Measurements from ENCODE around the gene FGFRL1. TPM values are rescaled to one million over a fixed set of nuclear protein-coding genes. Genes with fewer than 3 reads are reported as not detected.

The FGFRL1 gene
- total and polyA plus RNA-seq, 2 of the 13 experiments (the other 11 are each of a cell fraction or from before 2014, with no cell fraction given) = 19.1 to 30.6 TPM

DNA sequence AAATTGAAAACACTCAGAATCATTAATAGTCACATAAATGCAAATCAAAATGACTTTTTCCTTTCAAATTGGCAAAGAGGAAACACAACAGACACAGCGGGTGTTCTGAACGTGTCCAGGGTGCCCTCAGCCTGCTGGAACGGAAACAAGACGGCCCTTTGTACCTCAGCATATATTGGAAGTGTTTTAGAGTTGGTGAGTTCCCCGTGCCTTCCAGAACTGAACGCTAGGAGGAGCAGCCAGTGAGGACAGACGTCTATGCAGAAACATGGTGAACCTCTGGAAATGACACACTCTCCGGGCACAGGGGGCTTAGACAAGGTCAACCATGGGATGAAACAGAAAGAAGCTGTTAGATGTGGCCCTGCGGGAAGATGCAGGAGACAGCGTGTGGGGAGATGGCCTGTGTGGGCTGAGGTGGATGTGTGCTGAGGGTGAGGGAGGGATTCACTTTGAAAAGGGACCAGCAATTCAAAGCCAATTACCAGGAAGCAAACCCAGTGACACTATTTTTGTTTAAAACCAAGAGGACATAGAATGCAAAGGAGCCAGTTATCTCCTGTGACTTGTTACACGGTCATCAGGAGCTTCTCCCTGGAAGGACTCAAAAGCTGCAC, 61.5 kb downstream of the FGFRL1 start (continued):
- TF ChIP-seq, protein P1, sequence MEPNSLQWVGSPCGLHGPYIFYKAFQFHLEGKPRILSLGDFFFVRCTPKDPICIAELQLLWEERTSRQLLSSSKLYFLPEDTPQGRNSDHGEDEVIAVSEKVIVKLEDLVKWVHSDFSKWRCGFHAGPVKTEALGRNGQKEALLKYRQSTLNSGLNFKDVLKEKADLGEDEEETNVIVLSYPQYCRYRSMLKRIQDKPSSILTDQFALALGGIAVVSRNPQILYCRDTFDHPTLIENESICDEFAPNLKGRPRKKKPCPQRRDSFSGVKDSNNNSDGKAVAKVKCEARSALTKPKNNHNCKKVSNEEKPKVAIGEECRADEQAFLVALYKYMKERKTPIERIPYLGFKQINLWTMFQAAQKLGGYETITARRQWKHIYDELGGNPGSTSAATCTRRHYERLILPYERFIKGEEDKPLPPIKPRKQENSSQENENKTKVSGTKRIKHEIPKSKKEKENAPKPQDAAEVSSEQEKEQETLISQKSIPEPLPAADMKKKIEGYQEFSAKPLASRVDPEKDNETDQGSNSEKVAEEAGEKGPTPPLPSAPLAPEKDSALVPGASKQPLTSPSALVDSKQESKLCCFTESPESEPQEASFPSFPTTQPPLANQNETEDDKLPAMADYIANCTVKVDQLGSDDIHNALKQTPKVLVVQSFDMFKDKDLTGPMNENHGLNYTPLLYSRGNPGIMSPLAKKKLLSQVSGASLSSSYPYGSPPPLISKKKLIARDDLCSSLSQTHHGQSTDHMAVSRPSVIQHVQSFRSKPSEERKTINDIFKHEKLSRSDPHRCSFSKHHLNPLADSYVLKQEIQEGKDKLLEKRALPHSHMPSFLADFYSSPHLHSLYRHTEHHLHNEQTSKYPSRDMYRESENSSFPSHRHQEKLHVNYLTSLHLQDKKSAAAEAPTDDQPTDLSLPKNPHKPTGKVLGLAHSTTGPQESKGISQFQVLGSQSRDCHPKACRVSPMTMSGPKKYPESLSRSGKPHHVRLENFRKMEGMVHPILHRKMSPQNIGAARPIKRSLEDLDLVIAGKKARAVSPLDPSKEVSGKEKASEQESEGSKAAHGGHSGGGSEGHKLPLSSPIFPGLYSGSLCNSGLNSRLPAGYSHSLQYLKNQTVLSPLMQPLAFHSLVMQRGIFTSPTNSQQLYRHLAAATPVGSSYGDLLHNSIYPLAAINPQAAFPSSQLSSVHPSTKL (CRISPR knock-in tag; IDR thresholded peaks at IDR 0.05) = no peak
- TF ChIP-seq CBX2 (IDR thresholded peaks at IDR 0.05; ENCODE audit: low read depth, low read length) = no peak
- TF ChIP-seq CBX2 (CRISPR knock-in tag; IDR thresholded peaks at IDR 0.05; ENCODE audit: low read depth) = no peak
- 0 out of 2 replicates have a peak, but pooled peaks have one; percentile 11 for TF ChIP-seq MIXL1 (CRISPR knock-in tag; IDR thresholded peaks at IDR 0.05)
- TF ChIP-seq IKZF1 (IDR thresholded peaks at IDR 0.05) = no peak
- TF ChIP-seq CC2D1A (CRISPR knock-in tag; IDR thresholded peaks at IDR 0.05) = no peak
- no peak for TF ChIP-seq PCBP2 (optimal IDR thresholded peaks at IDR 0.05; ENCODE audit: low read depth, low read length, poor library complexity, severe bottlenecking)
- 0 out of 2 replicates have a peak, but pooled peaks have one; percentile 29 for TF ChIP-seq THAP11 (CRISPR knock-in tag; IDR thresholded peaks at IDR 0.05)
- peak; percentile 60 for TF ChIP-seq HNF4A (CRISPR knock-in tag; IDR thresholded peaks at IDR 0.05)
- TF ChIP-seq ATRX (CRISPR knock-in tag; IDR thresholded peaks at IDR 0.05; ENCODE audit: borderline replicate concordance) = no peak
- no peak for TF ChIP-seq SYNCRIP (IDR thresholded peaks at IDR 0.05; ENCODE audit: insufficient read depth, low read depth, low read length)
- TF ChIP-seq, protein P2, sequence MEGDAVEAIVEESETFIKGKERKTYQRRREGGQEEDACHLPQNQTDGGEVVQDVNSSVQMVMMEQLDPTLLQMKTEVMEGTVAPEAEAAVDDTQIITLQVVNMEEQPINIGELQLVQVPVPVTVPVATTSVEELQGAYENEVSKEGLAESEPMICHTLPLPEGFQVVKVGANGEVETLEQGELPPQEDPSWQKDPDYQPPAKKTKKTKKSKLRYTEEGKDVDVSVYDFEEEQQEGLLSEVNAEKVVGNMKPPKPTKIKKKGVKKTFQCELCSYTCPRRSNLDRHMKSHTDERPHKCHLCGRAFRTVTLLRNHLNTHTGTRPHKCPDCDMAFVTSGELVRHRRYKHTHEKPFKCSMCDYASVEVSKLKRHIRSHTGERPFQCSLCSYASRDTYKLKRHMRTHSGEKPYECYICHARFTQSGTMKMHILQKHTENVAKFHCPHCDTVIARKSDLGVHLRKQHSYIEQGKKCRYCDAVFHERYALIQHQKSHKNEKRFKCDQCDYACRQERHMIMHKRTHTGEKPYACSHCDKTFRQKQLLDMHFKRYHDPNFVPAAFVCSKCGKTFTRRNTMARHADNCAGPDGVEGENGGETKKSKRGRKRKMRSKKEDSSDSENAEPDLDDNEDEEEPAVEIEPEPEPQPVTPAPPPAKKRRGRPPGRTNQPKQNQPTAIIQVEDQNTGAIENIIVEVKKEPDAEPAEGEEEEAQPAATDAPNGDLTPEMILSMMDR (CRISPR knock-in tag; IDR thresholded peaks at IDR 0.05) = peak; percentile 85
- TF ChIP-seq REPIN1 (CRISPR knock-in tag; IDR thresholded peaks at IDR 0.05; ENCODE audit: borderline replicate concordance, low read depth) = no peak
- 0 out of 2 replicates have a peak, but pooled peaks have one; percentile 43 for TF ChIP-seq HOXA3 (CRISPR knock-in tag; IDR thresholded peaks at IDR 0.05)
- TF ChIP-seq BCL6 (CRISPR knock-in tag; IDR thresholded peaks at IDR 0.05) = peak; percentile 30; the same call in 1 of the 2 replicates

All from HepG2 (cell line).